ENCODE results near the gene USP1. TPM values are rescaled to one million over a fixed set of nuclear protein-coding genes. Genes with fewer than 3 reads are reported as not detected.

Gene USP1, protein sequence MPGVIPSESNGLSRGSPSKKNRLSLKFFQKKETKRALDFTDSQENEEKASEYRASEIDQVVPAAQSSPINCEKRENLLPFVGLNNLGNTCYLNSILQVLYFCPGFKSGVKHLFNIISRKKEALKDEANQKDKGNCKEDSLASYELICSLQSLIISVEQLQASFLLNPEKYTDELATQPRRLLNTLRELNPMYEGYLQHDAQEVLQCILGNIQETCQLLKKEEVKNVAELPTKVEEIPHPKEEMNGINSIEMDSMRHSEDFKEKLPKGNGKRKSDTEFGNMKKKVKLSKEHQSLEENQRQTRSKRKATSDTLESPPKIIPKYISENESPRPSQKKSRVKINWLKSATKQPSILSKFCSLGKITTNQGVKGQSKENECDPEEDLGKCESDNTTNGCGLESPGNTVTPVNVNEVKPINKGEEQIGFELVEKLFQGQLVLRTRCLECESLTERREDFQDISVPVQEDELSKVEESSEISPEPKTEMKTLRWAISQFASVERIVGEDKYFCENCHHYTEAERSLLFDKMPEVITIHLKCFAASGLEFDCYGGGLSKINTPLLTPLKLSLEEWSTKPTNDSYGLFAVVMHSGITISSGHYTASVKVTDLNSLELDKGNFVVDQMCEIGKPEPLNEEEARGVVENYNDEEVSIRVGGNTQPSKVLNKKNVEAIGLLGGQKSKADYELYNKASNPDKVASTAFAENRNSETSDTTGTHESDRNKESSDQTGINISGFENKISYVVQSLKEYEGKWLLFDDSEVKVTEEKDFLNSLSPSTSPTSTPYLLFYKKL
- 30.6 TPM for polyA plus RNA-seq (2013, experiment 1 of 2; ENCODE audit: insufficient read length)
- 30.8 TPM for polyA plus RNA-seq (2013, experiment 2 of 2; ENCODE audit: insufficient read length)

DNA sequence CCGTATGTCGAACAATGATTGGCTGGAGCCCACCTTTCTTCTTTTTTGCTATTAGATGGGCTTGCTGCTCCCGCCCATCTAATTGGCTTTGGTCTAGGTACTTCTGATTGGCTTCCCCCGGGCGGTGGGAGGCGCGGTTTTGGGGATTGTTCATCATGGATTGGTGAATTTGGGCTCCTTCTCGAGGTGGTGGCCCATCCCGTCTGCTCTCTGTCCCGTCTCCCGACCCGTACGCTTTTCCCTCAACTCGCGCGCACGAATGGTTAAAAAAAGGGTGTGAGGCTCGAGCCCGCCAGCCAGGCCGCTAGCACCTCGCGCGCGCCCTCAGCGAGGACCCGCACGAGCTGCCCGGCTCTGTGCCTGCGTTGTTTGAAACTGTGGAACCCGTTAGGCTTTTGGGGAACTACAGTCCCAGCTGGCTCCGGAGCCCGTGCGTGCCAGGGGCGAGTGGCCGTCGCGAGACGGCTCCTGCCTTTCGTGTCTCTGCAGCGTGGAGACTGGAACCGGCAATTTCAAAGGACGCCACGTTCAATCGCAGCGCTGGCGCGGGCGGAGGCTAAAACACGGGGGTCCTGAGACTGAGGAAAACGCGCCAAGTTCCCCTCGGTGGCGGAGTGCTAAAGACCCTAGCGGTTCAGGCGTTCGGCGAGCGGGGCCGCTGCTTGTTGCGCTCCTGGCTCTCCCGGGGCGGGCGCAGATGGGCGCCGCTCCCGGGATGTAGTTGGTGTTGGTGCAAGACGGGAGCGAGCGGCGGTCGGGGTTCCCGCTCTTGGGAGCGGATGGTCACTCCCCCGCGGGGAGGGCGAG is at the start of gene USP1:
Gene USP1, plus strand, starts transcription at position 584 of the 807 bp plus-strand sequence. CDS start 2,819 bp downstream, outside the sequence.
- DNase-seq: peak; percentile 100

DNA sequence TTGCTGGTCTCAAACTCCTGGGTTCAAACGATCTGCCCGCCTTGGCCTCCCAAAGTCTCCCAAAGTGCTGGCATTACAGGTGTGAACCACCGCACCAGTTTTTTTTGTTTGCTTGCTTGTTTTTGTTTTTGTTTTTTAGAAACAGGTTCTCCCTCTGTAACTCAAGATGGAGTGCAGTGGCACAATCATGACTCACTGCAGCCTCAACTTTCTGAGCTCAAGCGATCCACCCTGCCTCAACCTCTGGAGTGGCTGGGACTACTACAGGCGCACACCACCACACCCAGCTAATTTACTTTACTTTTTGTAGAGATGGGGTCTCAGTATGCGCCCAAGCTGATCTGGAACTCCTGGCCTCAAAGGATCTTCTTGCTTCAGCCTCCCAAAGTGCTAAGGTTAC is 47.3 kb upstream of the USP1 start:
- no peak for DNase-seq

DNA sequence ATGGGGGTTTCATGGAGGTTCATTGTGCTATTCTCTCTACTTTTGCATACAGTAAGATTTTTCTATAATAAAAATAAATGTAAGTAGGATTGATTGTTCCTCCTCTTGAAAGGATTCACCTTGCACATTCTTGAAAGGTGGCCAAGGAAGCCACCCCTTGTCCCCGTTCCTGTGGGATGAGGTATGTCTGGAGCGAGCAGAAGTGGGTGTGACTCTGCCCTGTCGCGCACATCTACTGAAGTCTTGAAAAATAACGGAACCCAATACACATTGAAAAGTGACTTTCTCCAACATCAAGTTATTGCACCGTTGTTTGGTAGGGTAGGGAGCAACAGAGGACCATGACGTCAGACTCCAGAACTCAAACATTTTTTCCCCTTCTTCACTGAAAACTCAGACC is 46.8 kb upstream of the USP1 start:
- no peak for DNase-seq

DNA sequence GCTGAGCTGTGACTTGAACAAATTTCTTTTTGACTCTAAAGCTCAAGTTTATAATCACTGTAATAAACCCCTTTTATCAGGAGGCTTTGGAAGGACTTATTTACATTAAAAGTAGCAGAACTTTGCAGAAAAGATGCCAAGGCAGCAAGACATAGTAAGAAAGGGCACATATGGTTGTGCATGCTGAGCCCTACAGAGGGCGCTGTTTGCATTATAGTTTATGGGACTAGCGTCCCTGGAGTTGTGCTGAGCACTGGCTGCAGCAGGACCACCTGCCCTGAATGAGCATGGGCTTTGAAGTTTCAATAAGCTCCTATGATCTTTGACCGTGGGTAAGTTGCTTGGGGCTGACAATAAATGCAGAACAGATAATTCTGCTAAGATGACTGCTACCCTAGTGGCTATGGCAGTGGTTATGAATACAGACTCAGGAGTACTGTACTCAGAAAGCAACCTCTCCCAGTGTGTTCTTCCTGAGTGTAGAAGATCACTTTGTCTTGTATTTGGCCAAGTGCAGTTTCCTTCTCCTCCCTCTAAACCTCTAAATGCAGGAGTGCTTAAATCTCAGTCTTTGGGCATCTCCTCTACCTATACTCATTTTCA is 45.4 kb upstream of the USP1 start:
- DNase-seq: no peak

DNA sequence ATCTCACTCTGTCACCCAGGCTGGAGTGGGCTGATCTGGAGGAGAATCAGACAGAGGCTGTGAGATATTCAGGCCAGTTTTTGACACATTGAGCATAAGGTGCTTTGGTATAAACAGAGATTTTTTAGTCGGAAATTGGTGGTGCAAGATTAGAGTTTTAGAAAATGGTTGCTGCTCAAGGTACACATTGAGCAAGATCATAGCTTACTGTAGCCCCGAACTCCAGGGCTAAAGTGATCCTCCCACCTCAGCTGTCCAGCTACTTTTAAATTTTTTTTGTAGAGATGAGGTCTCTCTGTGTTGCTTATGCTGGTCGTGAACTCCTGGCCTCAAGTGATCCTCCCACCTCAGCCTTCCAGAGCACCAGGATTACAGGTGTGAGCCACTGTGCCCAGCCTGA is 43.9 kb upstream of the USP1 start:
- DNase-seq: no peak

DNA sequence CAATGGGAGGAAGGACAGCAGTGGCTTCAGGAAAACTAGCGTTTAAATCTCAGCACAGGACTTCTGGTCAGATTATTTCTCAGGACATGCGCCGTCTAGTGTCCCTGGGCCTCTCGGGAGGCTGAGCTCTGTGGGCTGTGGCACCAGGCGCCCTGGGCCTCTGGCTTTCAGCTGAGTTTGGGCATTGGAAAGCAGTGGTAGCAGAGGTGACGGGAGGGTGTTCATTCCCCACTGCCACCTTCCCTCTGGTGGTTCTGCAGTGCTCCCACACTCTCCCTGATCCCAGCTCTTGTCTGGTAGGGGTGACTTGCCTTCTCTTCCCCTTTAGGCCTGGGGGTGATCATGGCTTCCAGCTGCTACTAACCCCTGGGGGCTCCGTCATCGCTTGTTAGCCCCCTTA is 42.2 kb upstream of the USP1 start:
- no peak for DNase-seq

DNA sequence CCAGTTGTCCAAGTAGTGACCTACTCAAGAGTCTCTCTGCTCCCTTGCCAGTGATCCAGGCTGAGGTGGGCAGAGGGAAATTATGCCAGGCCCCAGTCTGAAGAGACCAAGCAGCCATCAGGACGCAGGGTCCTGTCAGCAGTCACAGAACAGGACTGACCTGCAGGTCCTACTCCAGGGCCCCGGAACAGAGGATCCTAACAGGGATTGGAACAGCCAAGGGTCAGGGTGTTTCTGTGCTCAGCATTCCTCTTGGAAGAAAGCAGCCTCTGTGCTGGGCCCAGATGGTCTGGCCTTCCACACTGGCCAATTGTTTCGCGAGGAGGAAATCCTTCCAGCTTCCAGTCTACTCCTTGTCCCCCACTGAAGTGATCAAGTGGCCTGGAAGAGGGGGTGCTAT is 41.6 kb upstream of the USP1 start:
- no peak for DNase-seq

DNA sequence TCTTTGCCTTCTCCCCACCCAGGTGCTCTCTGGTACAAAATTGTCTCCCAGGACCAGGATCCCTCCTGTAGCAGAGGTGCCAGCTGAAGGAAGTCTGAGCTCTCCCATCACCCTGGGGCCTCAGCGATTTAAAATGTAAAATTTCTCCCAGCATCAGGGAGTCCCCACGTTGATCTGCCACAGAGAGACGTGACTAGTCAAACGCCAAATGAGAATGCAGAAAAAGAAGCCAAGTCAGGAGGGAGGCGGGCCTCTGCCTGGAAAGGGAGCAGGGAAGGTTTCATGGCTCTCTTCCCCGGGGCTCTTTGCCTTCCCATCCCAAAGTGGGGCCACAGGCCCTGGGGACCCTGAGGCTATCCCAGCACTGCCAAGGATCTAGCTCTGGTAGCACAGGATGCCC is 40.0 kb upstream of the USP1 start:
- DNase-seq: no peak

DNA sequence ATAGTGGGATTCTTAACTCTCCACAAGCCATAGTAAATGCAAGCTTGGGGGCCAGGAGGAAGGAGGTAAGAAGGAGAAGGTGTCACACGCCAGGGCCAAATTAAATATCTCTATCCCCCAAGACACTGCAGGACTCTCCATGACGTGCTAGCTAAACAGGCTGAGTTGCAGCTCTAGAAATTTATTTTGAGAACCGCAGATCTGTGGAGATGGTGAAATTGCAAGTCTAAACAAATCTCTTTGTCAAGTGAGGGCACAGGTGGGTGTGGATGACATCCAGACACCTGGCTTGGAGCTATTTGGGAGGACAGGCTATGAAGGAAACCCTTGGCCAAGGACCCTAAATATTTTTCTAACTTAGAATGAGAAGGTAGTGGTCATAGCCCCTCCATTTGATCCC is 39.5 kb upstream of the USP1 start:
- no peak for DNase-seq

DNA sequence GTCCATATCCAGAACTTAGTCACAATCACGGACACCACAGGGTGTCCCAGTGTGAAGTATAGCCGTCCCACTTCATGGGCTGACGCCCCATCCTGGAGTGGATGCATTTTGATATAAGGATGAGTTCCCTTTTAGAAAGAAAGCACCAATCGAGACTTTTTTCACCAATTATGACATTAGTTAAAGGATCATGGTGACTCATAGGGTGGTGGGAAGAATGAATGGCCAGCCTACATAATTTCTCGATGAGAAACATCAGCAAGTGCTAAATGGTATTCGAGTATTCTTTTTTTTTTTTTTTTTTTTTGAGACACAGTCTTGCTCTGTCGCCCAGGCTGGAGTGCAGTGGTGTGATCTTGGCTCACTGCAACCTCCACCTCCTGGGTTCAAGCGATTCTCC is 38.5 kb upstream of the USP1 start:
- DNase-seq: peak; percentile 88

DNA sequence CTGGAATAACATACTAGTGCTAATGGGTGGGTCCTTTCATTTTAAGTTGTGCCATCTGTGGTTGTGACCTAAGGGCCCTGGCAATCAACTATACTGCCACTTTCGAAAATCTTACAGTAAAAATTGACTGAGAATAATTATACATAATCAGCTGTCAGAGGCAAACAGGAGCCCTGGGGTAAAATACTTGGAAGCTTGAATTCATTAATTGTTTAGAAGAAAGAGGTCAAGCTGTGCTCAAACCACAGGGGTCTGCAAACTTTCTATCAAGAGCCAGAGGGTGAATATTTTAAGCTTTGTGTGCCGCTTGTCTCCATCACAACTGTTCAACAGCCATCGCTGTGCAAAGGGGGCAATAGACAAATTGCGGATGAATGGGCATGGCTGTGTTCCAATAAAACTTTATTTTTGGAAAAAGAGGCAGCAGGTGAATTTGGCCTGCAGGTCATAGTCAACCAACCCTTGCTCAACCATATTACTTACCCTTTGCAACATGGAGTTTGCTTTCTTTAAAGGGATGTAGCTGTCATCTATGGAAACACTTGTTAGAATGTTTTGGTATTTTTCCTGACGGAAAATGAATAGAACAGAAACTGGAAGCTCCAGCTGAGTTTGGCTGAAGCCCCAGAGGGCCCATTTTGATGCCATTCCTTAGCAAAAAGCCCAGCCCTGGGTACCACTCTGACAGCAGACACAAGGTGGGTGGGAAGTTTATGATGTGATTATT is 35.7 kb upstream of the USP1 start:
- DNase-seq: no peak

DNA sequence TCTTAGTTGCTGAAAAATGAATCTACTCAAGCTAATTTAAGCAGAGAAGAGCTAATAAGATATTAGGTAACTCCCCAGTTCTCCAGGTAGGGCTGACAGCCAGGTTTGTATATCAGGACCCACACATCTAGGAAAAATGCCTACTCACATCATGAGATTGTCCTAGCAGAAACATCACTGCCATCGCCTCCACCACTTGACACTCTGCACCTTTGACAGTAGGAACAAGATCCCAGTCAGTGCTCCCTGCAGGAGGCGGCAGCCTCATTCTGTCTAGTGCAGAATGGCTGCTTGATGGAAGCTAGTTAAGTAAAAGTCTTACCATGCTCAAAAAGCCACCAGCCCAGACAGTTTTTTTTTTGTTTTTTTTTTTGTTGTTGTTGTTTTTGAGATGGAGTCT is 31.6 kb upstream of the USP1 start:
- DNase-seq: no peak

DNA sequence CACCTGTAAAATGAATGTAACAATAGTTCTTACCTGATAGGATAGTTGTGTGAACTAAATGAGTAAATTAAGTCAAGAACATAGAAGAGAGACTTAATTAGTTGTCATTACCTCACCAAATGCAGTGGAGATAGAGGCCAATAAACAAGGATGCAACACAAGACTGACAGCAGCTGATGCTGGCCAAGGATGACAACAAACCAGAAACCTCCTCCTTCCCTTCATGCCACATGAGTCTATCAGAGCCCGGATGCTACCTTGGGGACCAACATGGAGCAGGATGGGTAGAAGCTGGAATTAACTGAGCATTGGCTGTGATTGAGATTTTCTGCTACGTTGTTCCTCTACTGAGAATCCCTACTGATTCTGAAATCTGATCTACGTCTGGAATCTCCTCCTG is 30.3 kb upstream of the USP1 start:
- no peak for DNase-seq

DNA sequence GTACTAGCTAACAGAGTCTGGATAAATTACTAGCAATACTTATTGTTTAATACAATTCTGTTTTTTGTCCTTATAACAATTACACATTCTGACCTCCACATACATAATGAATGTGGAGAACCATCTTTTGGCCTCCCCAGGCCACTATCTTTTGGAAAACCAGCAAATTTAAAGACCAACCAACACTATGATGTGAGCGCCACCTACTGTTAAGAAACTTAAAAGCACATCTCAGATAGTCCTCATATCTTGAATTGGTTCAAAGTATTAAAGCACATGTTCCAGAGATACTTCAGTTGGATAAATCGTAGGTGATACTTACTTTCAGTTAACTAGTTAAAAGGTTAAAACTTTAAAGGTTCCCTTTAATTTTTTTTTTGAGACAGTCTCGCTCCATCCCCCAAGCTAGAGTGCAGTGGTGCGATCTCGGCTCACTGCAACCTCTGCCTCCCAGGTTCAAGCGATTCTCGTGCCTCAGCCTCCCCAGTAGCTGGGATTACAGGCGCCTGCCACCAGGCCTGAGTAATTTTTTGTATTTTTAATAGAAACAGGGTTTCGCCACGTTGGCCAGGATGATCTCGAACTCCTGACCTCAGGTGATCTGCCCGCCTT is 29.3 kb upstream of the USP1 start:
- DNase-seq: peak; percentile 49

DNA sequence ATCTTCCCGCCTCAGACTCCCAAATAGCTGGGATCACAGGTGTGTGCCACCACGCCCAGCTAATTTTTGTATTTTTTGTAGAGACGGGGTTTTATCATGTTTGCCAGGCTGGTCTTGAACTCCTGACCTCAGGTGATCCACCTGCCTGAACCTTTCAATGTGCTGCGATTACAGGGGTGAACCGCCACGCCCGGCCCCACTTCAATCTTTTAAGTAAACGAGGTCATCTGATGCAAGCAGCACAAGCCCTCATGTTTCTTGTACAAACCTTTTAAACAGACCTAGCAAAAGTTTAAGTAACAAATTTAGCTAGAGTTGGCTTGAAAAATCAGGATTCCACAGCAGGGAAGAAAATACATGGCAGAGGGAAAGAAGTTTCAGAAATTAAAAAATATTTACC is 21.2 kb upstream of the USP1 start:
- DNase-seq: no peak

DNA sequence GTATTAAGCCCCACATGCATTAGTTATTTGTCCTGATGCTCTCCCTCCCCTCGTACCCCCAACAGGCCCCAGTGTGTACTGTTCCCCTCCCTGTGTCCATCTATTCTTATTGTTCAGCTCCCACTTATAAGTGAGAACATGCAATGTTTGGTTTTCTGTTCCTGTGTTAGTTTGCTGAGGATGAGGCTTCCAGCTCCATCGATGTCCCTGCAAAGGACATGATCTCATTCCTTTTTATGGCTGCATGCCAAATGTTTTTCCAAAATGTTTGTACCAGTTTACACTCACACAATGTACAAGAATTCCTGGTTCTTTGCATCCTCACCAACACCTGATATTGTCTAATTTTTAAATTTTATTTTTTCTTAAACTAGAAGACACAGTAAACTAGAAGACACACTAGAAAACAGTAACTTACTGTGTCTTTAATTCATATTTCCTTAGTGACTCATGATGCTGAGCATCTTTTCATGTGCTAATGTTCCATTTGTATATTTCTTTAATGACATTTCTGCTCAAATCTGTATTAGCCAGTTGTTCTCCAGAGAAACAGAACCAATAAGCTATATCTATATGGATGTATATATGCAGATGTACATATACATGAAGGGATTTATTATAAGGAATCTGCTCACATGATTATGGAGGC is 19.4 kb upstream of the USP1 start:
- DNase-seq: peak; percentile 10

DNA sequence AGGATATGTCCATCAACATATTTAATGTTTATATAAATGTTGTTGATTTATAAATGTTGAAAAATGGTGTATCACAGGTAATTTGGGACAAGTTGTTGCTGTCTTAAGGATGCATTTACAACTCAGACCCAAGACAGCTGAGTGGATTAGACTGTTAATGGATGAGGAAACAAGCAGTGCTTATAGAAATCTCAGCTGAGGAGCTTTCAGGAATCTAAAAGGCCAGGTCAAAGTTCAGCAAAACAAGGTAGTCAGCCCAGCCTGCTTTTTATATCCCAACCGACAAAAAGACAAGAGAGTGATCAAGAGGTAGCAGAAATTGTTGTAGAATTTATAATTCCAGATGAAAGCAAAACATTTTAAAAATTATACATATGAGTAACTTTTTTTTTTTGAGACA is 16.6 kb upstream of the USP1 start:
- no peak for DNase-seq

DNA sequence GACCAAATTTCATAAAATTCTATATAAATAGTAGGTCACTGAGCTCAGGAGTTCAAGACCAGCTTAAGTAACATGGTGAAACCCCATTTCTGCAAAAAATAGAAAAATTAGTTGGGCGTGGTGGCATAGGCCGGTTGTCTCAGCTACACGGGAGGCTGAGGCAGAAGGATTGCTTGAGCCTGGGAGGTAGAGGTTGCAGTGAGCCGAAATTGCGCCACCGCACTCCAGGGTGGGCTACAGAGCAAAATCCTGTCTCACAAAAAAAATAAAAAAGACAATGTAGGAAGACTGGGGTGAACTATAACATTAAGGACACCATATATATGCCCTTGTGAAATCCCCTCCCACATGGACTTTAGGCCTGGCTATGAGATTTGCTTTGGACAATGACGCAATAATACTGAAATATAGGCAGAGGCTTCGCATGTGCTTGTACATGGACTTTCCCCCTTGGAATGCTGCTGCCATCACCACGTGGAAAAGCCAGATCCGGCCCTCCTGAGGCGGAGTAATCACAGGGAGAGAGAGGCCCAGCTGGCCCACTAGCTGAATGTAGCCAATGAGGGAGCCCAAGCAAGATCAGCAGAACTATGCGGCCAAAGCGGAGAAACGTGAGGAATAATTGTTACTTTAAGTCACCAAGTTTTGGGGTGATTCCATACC is 13.1 kb upstream of the USP1 start:
- peak; percentile 22 for DNase-seq

DNA sequence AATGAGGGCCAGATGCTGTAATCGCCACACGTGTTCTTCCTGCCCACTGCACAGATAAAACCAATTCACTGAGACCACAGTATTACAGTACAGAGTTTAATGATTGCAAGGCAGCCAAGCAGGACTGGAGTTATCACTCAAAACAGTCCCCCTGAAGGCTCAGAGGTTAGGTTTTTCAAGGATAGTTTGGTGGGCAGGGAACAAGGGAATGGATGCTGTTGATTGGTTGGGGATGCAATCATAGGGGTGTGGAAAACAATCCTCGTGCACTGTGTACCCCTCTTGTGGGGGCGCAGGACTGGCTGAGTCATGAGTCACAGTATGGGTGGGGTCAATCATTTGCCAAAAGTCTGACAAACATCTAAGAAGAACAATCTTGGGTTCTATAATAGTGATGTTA is 12.4 kb upstream of the USP1 start:
- peak; percentile 7 for DNase-seq

DNA sequence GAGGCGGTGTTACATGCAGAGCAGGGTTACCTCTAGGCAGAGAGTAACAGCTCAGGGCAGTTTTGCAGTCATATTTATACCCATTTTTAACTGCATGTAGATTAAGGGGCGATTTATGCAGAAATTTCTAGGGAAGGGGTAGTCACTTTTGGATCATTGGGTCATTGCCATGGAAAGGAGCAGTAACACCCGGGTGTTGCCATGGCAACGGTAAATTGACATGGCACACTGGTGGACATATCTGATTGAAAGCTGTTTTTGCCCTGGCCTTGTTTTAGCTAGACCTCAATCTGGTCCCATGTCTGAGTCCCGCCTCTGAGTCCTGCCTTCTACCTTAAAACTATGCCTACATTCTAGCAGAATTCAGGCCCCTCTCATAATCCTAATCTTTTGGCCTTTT is 11.8 kb upstream of the USP1 start:
- DNase-seq: no peak
